ENCODE results near the gene ITGA7. TPM values are rescaled to one million over a fixed set of nuclear protein-coding genes. Genes with fewer than 3 reads are reported as not detected.
A peak's percentile ranks its signal among the peaks of the same experiment; 100 is the strongest.

Gene ITGA7
- total RNA-seq, 1 donor from 2014 or later: 26.5 TPM

GRCh38 chr12:55723516-55724225 lies 16.0 kb upstream of the ITGA7 start:
- Mint-ChIP-seq H3K27me3 (ENCODE audit: low read depth, unreplicated experiment) (no peaks in the 10 kb centered on the region), H3K4me1 (ENCODE audit: low read depth, unreplicated experiment) (peaks cover 36% of the 10 kb centered on the region), H3K36me3 (ENCODE audit: low read depth, unreplicated experiment) (peaks cover 21% of the 10 kb centered on the region), H3K27ac (ENCODE audit: unreplicated experiment) (peak overlapping the region; percentile 9), H3K4me3 (ENCODE audit: unreplicated experiment) (peak overlapping the region; percentile 60), H3K9me3 (ENCODE audit: unreplicated experiment) (no peaks in the 10 kb centered on the region)
- FAIRE-seq (no peak), DNase-seq (ENCODE audit: low read depth) (no peak)
- Histone ChIP-seq H3K4me1 (ENCODE audit: insufficient read depth, low read length) (peaks cover 57% of the 10 kb centered on the region), H3K4me2 (ENCODE audit: low read length) (peak overlapping the region; percentile 4), H3K27ac (ENCODE audit: low read depth, low read length) (no peak overlapping the region), H3K4me3 (ENCODE audit: insufficient read depth, low read depth, low read length) (no peak overlapping the region), H2AFZ (ENCODE audit: low read depth, low read length) (no peak overlapping the region), H4K20me1 (ENCODE audit: insufficient read depth, low read length) (peaks cover 62% of the 10 kb centered on the region), H3K79me2 (ENCODE audit: insufficient read depth, low read length) (peaks cover 44% of the 10 kb centered on the region), H3K9me3 (ENCODE audit: insufficient read depth, low read depth, low read length) (no peaks in the 10 kb centered on the region), H3K36me3 (ENCODE audit: insufficient read depth, low read length) (peaks cover 29% of the 10 kb centered on the region), H3K9ac (ENCODE audit: low read length) (no peak overlapping the region), H3K27me3 (ENCODE audit: insufficient read depth, low read length) (no peaks in the 10 kb centered on the region)
- TF ChIP-seq EZH2 (IDR thresholded peaks at IDR 0.05; ENCODE audit: insufficient read depth, low read length): no peak
- TF ChIP-seq CTCF (IDR thresholded peaks at IDR 0.05; ENCODE audit: insufficient read depth, low read depth, low read length): no peak

GRCh38 chr12:55722948-55723347 lies 15.2 kb upstream of the ITGA7 start:
- no peak overlapping the region for H3K9ac ChIP-seq (ENCODE audit: low read length)
- no peak overlapping the region for H3K4me3 ChIP-seq (ENCODE audit: insufficient read depth, low read depth, low read length)
- H3K27me3 ChIP-seq (ENCODE audit: insufficient read depth, low read length): no peaks in the 10 kb centered on the region
- peaks cover 43% of the 10 kb centered on the region for H3K4me1 Mint-ChIP-seq (ENCODE audit: low read depth, unreplicated experiment)
- H3K4me3 Mint-ChIP-seq (ENCODE audit: unreplicated experiment): no peak overlapping the region
- H3K4me2 ChIP-seq (ENCODE audit: low read length): no peak overlapping the region
- H2AFZ ChIP-seq (ENCODE audit: low read depth, low read length): no peak overlapping the region
- DNase-seq (ENCODE audit: low read depth) (no peak), FAIRE-seq (no peak)
- no peaks in the 10 kb centered on the region for H3K9me3 Mint-ChIP-seq (ENCODE audit: unreplicated experiment)
- H3K36me3 ChIP-seq (ENCODE audit: insufficient read depth, low read length): peaks cover 29% of the 10 kb centered on the region
- peak overlapping the region; percentile 4 for H3K27ac Mint-ChIP-seq (ENCODE audit: unreplicated experiment)
- H3K36me3 Mint-ChIP-seq (ENCODE audit: low read depth, unreplicated experiment): peaks cover 21% of the 10 kb centered on the region
- H3K79me2 ChIP-seq (ENCODE audit: insufficient read depth, low read length): peaks cover 37% of the 10 kb centered on the region
- peaks cover 65% of the 10 kb centered on the region for H3K4me1 ChIP-seq (ENCODE audit: insufficient read depth, low read length)
- TF ChIP-seq EZH2 (IDR thresholded peaks at IDR 0.05; ENCODE audit: insufficient read depth, low read length) (no peak), CTCF (IDR thresholded peaks at IDR 0.05; ENCODE audit: insufficient read depth, low read depth, low read length) (no peak)
- peaks cover 59% of the 10 kb centered on the region for H4K20me1 ChIP-seq (ENCODE audit: insufficient read depth, low read length)
- H3K27ac ChIP-seq (ENCODE audit: low read depth, low read length): no peak overlapping the region
- H3K27me3 Mint-ChIP-seq (ENCODE audit: low read depth, unreplicated experiment): no peaks in the 10 kb centered on the region
- H3K9me3 ChIP-seq (ENCODE audit: insufficient read depth, low read depth, low read length): no peaks in the 10 kb centered on the region

- H3K27ac ChIP-seq (ENCODE audit: low read depth, low read length): no peak overlapping the region
- peaks cover 47% of the 10 kb centered on the region for H3K4me1 Mint-ChIP-seq (ENCODE audit: low read depth, unreplicated experiment)
- H3K4me3 Mint-ChIP-seq (ENCODE audit: unreplicated experiment): no peak overlapping the region
These were observed 14.0 kb upstream of the ITGA7 start for GRCh38 chr12:55721601-55722213.

More at GRCh38 chr12:55721601-55722213, 14.0 kb upstream of the ITGA7 start:
- no peak for TF ChIP-seq EZH2 (IDR thresholded peaks at IDR 0.05; ENCODE audit: insufficient read depth, low read length)
- no peak for TF ChIP-seq CTCF (IDR thresholded peaks at IDR 0.05; ENCODE audit: insufficient read depth, low read depth, low read length)
- Histone ChIP-seq H3K9me3 (ENCODE audit: insufficient read depth, low read depth, low read length) (no peaks in the 10 kb centered on the region), H3K36me3 (ENCODE audit: insufficient read depth, low read length) (peaks cover 29% of the 10 kb centered on the region), H3K4me1 (ENCODE audit: insufficient read depth, low read length) (peaks cover 71% of the 10 kb centered on the region), H2AFZ (ENCODE audit: low read depth, low read length) (no peak overlapping the region), H3K79me2 (ENCODE audit: insufficient read depth, low read length) (peaks cover 25% of the 10 kb centered on the region), H3K9ac (ENCODE audit: low read length) (no peak overlapping the region), H3K4me2 (ENCODE audit: low read length) (peak overlapping the region; percentile 87), H3K27me3 (ENCODE audit: insufficient read depth, low read length) (no peaks in the 10 kb centered on the region), H4K20me1 (ENCODE audit: insufficient read depth, low read length) (peaks cover 46% of the 10 kb centered on the region), H3K4me3 (ENCODE audit: insufficient read depth, low read depth, low read length) (no peak overlapping the region)
- peak overlapping the region; percentile 12 for H3K27ac Mint-ChIP-seq (ENCODE audit: unreplicated experiment)
- no peak for FAIRE-seq
- H3K9me3 Mint-ChIP-seq (ENCODE audit: unreplicated experiment): no peaks in the 10 kb centered on the region
- H3K36me3 Mint-ChIP-seq (ENCODE audit: low read depth, unreplicated experiment): peaks cover 18% of the 10 kb centered on the region
- DNase-seq (ENCODE audit: low read depth): no peak
- H3K27me3 Mint-ChIP-seq (ENCODE audit: low read depth, unreplicated experiment): no peaks in the 10 kb centered on the region

All from astrocyte (in vitro differentiated cells and primary cell).